Measurements from ENCODE around the gene ZNRF3.

ZNRF3 gene

DNA sequence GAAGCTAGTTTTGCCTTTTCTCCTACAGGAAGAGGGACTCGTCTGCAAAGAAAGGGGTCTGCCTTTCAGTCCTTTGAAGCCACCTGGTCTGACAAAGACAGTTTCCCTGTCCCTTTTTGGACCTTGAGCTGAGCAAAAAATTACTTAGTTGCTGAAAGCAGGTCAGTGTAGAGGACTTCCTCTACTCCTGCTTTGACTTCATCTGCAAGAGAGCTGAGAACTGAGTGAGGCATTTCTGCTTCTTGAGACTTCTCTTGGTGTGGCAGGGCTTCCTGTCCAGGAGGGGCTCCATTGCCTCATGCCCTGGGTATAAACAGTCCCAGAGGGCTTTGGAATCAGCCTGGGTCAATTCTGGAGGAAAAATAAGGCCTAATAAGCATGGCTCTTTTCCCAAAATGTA is 73.1 kb downstream of the ZNRF3 start:
- TF ChIP-seq, protein P1, sequence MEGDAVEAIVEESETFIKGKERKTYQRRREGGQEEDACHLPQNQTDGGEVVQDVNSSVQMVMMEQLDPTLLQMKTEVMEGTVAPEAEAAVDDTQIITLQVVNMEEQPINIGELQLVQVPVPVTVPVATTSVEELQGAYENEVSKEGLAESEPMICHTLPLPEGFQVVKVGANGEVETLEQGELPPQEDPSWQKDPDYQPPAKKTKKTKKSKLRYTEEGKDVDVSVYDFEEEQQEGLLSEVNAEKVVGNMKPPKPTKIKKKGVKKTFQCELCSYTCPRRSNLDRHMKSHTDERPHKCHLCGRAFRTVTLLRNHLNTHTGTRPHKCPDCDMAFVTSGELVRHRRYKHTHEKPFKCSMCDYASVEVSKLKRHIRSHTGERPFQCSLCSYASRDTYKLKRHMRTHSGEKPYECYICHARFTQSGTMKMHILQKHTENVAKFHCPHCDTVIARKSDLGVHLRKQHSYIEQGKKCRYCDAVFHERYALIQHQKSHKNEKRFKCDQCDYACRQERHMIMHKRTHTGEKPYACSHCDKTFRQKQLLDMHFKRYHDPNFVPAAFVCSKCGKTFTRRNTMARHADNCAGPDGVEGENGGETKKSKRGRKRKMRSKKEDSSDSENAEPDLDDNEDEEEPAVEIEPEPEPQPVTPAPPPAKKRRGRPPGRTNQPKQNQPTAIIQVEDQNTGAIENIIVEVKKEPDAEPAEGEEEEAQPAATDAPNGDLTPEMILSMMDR (IDR thresholded peaks at IDR 0.05; ENCODE audit: low read depth, low read length, missing control alignments), result no peak
- no peak for DNase-seq (ENCODE audit: low read depth)
- no peak overlapping the region for H3K4me3 ChIP-seq (ENCODE audit: low read depth, low read length)

- no peak overlapping the region for H3K4me3 ChIP-seq (ENCODE audit: low read depth, low read length)
- no peak for DNase-seq (ENCODE audit: low read depth)
- TF ChIP-seq, protein P1 (IDR thresholded peaks at IDR 0.05; ENCODE audit: low read depth, low read length, missing control alignments), result no peak
Observed at GRCh38 chr22:28958611-28959010, 75.2 kb downstream of the ZNRF3 start.

DNA sequence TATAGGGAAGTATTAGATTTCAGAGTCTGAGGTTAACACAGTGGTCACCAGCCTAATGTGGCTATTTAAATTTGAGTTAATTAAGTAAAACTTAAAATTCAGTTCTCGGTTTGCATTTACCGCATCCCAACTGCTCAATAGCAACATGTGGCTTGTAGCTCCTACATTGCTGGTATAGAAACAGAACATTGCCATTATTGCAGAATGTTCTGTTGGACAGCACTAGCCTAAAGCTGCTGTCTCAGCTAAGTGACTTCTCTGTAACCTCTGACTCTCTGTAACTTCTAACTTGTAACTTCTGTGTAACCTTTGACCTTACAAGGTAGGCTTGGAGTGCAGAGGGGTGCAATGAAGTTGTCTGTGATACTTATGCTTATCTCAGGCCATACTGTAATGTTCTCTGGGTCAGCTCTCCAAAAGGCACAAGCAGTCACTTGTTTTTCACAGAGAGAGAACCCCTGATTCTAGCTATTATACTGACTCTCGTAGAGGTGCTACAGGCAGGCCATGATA is 78.7 kb downstream of the ZNRF3 start:
- DNase-seq (ENCODE audit: low read depth), result no peak
- H3K4me3 ChIP-seq (ENCODE audit: low read depth, low read length), result no peak overlapping the region
- TF ChIP-seq, protein P1 (IDR thresholded peaks at IDR 0.05; ENCODE audit: low read depth, low read length, missing control alignments), result no peak

GRCh38 chr22:28963362-28963761 is 80.0 kb downstream of the ZNRF3 start:
- H3K4me3 ChIP-seq (ENCODE audit: low read depth, low read length), result no peak overlapping the region
- TF ChIP-seq, protein P1 (IDR thresholded peaks at IDR 0.05; ENCODE audit: low read depth, low read length, missing control alignments), result no peak
- no peak for DNase-seq (ENCODE audit: low read depth)

DNA sequence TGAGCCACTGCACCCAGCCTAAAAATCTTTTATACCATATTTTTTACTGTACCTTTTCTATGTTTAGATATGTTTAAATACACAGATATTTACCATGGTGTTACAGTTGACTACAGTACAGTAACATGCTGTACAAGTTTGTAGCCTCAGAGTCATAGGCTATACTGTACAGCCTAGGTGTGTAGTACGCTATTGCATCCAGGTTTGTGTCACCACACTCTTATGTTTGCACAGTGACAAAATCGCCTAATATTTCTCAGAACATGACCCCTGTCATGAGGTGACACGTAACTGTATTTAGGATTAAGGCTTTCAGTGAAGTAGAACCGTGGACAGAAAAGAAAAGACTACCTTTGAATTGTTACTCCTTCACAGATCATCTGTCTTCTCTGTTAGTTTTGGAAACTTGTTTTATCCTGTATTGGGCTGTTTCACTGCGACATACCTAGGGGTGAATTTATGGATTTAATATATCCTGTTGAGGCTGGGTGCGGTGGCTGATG is 83.8 kb downstream of the ZNRF3 start:
- TF ChIP-seq, protein P1 (IDR thresholded peaks at IDR 0.05; ENCODE audit: low read depth, low read length, missing control alignments), result no peak
- H3K4me3 ChIP-seq (ENCODE audit: low read depth, low read length), result no peak overlapping the region
- DNase-seq (ENCODE audit: low read depth), result no peak

- no peak overlapping the region for H3K4me3 ChIP-seq (ENCODE audit: low read depth, low read length)
- TF ChIP-seq, protein P1 (IDR thresholded peaks at IDR 0.05; ENCODE audit: low read depth, low read length, missing control alignments), result no peak
- no peak for DNase-seq (ENCODE audit: low read depth)
Observed at GRCh38 chr22:28967969-28968368, 84.6 kb downstream of the ZNRF3 start.

All from GM12864 (cell line).